GM19324 (cell line): ENCODE data around the gene SMCHD1.
"Not testable (repeated sequence)": the region's sequence is repeated elsewhere in the genome, so short reads cannot be mapped to it uniquely, and the experiment has no call there.

Source experiments
- ATAC-seq: cut with Tn5 transposase; IDR thresholded peaks from one replicate; pipeline ENCODE4 v1.9.1; 2021; ENCODE audit warnings: mild to moderate bottlenecking, moderate library complexity; ENCODE audit not compliant: unreplicated experiment, low FRiP score

Gene SMCHD1

GRCh38 chr18:2809666-2810183 is 154.2 kb downstream of the SMCHD1 start:
- not testable (repeated sequence) for ATAC-seq

DNA sequence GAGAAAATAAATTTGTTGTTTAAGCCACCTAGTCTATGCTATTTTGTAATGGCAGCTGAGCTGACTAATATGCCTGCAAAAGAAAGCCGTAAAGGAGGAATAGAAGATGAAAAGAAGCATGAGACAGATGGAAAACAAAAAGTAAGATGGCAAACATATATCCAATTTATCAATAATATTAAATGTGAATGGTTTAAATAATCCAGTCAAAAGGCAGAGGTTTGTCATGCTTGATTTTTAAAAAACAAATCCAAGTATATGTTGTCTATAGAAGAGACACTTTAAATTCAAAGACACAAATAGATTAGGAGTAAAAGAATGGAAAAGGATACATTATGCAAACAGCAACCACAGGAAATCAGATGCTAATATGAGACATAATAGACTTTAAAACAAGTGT is 155.9 kb downstream of the SMCHD1 start:
- no peak for ATAC-seq

GRCh38 chr18:2814928-2815327 is 159.4 kb downstream of the SMCHD1 start:
- no peak for ATAC-seq

DNA sequence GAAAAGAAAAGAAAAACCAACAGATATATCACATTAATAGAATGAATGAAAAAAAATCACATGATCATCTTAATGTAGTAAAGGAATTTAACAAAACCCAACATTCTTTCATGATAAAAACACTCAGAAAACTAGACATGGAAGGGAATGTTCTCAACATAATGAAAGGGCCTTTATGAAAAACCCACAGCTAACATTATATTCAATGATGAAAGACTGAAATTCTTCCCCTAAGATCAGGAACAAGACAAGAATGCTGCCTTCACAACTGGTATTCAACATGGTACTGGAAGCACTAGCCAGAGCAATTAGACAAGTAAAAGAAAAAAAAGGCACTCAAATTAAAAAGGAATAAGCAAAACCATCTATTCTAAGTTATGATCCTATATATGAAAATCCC is 162.8 kb downstream of the SMCHD1 start:
- ATAC-seq = no peak

- ATAC-seq = no peak
Measured at GRCh38 chr18:2821695-2822094, 166.2 kb downstream of the SMCHD1 start.

- ATAC-seq = no peak
Measured at GRCh38 chr18:2822213-2822921, 166.8 kb downstream of the SMCHD1 start.

DNA sequence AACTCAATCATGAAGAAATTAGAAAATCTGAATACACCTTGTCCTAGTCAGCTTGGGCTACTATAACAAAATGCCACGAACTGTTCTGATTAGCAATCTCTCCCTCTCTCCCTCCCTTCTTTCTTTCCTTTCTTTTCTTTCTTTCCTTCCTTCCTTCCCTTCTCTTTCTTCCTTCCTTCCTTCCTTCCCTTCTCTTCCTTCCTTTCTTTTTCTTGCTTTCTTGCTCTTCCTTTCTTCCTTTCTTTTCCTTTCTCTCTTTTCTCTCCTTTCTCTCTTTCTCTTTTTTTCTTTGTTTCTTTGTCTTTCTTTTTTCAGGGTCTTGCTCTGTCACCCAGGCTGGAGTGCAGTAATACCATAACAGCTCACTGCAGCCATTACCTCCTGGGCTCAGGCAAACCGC is 167.7 kb downstream of the SMCHD1 start:
- no peak for ATAC-seq

DNA sequence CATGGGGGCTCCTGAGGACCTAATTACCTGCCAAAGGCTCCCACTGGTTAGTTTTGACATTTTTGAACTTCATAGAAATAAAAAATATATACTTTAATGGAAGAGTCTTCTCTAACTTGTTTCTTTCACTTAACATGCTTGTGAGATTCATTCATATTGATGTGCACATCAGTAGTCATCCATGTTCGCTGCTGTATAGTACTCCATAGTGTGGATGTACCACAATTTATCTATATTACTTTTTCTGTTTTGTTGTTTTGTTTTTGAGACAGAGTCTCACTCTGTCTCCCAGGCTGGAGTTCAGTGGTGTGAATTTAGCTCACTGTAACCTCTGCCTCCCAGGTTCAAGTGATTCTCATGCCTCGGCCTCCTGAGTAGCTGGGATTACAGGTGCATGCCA is 168.4 kb downstream of the SMCHD1 start:
- no peak for ATAC-seq

DNA sequence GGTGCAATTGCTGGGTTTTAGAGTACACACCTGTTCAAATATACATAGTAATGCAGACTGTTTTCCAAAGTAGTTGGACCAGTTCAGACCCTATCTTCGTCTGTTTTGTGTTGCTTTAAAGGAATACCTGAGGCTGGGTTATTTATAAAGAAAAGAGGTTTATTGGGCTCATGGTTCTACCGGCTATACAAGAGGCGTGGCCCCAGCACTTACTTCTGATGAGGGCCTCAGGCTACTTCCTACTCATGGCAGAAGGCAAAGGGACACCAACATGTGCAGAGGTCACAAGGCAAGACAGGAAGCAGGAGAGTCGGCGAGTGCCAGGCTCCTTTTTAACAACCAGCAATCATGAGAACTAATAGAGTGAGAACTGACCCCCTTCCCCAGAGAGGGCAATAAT is 169.3 kb downstream of the SMCHD1 start:
- no peak for ATAC-seq

GRCh38 chr18:2825613-2826175 is 170.2 kb downstream of the SMCHD1 start:
- no peak for ATAC-seq

- no peak for ATAC-seq
Measured at GRCh38 chr18:2826581-2826980, 171.1 kb downstream of the SMCHD1 start.

DNA sequence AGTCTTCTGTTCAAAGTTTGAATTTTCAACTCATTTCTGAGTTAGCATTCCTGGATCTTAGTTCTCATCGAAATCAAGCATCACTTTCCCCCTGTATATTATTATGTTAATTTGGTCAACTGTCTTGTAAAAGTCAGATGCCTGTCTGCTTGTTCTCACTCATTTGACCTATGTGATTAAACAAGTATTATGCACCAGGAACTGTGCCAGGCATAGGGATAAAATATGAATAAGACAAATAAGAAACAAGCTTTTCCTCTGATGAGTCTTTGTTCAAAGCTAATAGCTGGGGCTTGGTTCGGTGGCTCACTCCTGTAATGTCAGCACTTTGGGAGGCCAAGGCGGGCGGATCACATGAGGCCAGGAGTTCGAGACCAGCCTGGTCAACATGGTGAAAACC is 171.5 kb downstream of the SMCHD1 start:
- no peak for ATAC-seq

DNA sequence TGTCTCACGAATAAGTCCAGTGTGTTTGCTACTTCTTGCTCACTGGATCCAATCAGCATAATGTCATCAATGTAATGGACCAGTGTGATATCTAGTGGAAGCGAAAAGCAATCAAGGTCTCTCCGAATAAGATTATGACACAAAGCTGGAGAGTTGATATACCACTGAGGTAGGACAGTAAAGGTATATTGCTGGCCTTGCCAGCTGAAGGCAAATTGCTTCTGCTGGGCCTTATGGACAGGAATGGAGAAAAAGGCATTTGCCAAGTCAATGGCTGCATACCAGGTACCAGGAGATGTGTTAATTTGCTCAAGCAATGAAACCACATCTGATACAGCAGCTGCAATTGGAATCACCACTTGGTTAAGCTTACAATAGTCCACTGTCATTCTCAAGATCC is 180.6 kb downstream of the SMCHD1 start:
- ATAC-seq = not testable (repeated sequence)

DNA sequence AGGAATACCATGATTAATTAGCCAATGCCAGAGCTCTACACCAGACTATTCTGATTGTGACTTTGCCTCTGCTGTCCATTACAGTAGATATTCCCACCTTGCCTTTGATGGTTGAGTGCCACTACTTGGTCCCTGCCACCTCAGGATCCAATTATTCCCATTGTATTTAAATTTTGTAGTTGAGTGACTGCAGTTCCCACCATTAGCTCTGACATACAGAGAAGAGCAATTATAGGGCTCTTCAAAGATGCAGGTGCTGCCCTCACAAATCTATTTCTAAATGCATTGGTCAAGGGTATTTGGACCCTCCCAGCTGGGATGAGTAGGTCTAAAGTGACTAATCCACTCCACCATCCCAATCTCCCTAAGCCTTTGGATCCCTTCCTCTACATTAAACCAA is 181.8 kb downstream of the SMCHD1 start:
- not testable (repeated sequence) for ATAC-seq

- ATAC-seq = no peak
Measured at GRCh38 chr18:2839202-2839601, 183.7 kb downstream of the SMCHD1 start.

DNA sequence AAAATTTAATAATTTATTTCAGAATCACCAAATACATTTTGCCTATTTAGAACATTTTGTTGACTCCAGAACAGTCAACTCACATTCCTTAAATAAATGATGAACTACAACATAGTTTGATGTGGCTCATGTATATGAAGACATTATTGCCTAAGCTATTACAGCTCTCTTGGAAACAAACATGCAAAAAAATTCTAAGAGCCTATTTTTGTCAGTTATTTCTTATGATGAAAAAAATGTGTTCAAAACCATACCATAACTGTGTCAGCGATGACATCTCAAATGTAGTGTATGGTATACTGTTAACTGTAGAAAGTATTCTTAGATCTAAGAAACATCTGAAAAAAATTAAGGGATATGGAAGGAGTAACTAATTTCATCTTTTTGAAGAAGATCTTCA is 185.0 kb downstream of the SMCHD1 start:
- ATAC-seq = no peak

GRCh38 chr18:2843146-2843545 is 187.6 kb downstream of the SMCHD1 start:
- no peak for ATAC-seq

GRCh38 chr18:2845172-2845571 is 189.6 kb downstream of the SMCHD1 start:
- ATAC-seq = no peak

DNA sequence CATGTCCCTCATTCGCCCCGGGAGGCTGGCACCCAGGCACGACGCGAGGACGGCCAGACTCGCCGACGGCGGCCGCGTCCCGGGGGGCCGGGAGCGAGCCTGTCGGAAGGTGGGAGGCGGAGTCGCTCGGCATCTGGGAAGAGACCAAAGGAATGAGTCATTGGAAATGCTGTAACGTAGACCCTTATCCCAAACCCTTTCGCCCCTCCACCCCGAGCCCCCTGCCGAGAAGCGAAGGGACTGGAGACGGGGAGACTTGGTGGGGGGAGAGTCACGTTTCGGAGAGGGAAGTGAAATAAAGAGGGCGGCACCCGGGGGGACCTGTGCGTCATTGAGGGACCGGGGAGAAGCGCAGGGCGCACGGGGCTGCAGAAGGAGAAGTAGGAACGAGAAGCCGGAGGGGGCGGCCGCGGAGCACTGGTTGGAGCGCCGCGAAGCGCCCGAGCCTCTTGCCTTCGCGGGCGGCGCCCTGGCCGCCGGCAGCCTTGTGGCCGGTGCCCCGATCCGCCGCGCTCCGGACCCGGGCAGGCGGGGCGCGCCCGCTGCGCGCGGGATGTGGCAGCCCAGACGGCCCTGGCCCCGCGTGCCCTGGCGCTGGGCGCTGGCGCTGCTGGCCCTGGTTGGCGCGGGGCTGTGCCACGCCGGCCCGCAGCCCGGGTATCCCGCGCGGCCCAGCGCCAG is 191.2 kb downstream of the SMCHD1 start, which contains the start of gene EMILIN2:
Gene EMILIN2, plus strand, starts transcription at position 371 of the 681 bp plus-strand sequence. Its CDS starts 183 bp downstream, at position 554.
- ATAC-seq = no peak

DNA sequence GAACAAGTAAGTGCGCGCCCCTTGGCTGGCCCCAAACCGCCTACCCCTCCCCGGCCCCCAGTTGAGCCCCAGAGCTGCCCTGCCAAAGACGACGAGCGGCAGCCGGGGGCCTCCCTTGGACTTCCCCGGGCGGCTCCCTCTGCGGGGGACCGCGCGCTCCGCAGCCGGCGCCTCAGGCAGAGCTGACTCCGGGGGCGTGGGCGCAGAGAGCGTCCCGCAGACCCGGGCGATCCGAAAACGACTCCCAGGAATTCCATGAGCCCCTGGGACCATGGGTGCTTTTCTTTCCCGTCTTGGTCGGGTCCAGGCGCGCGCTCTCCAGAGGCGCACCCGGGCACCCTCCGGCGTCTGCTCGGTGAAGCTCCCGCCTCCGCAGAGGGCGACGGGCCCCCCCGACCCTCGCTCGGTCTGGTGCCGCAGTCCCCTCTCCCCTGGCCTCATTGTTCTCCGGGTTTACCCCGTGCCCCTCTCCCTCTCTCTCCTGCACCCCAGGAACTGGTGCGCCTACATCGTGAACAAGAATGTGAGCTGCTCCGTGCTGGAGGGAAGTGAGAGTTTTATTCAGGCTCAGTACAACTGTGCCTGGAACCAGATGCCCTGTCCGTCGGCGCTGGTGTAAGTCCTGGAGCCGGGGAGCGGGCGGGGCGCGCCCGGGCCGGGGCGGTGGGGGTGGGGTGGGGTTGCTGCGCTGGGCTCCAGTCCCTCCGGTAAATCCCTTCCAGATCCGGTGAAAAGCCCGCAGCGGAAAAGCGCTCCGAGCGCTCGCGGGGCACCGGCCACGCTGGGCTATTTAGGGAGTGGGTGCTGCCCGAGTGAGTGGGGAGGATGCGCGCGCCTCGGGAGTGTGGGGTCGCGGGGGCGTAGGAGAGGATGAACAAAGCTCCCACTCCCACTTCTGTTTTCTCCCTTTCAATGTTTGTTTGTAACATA is 192.1 kb downstream of the SMCHD1 start:
- no peak for ATAC-seq
